Measurements from ENCODE around the gene MORC2. TPM values are rescaled to one million over a fixed set of nuclear protein-coding genes. Genes with fewer than 3 reads are reported as not detected.

The MORC2 gene
- total and polyA plus RNA-seq, 12 donors, result 13.9 to 60.1 (median 18.6) TPM

- H3K4me1 ChIP-seq (replicated peaks in 1 of 2), result peaks cover 0 to under 1% of the 10 kb centered on the region in 2 donors
- H3K27ac ChIP-seq, result no peak overlapping the region
- WGBS, 4 donors, result 88 to 94% (median 92%) methylated on average over 4 of the region's 4 CpGs
- no peaks in the 10 kb centered on the region for H3K27me3 ChIP-seq
- peaks cover 0 to 50% of the 10 kb centered on the region in 2 donors for H3K36me3 ChIP-seq (replicated peaks in 1 of 2)
- H3K9me3 ChIP-seq (replicated peaks in 1 of 3), result no peaks in the 10 kb centered on the region
- H3K4me3 ChIP-seq, result no peak overlapping the region
- intact Hi-C loops (cut with DNase I), result loop anchor here (10.0 kb wide), 1 partner anchor 292 kb away; the partner anchor contains the start of gene SLC35E4 (in 2 of the 2)
- no peak for TF ChIP-seq POLR2A (IDR thresholded peaks at IDR 0.05)
- no peak for TF ChIP-seq CTCF (IDR thresholded peaks at IDR 0.05)
- peak in 1 of 7 donors; percentile 29 for DNase-seq
Measured at GRCh38 chr22:30926706-30927105, 41.9 kb downstream of the MORC2 start.

DNA sequence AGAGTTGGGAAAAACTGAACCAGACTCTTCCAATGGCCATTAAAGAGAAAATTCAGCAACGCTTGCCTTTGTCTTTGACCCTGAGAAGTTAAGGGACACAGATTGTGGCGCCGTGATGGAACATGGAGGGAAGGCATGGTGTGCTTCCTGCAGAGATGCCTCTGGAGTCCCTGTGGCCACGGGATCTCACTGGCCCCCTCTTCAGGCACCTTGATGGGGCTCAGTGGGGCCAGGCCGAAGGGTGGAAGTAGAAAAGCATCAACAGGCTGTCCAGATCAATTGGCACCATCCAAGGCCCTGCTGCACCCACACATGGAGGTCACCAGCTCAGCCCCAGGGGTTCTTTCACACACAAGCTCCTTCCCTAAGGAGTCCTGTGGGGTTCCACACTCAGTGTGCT, 42.9 kb downstream of the MORC2 start:
- H3K36me3 ChIP-seq (replicated peaks in 1 of 2), result peaks cover 0 to 40% of the 10 kb centered on the region in 2 donors
- intact Hi-C loops (cut with DNase I), result loop anchor here (10.0 kb wide), 1 partner anchor 291 kb away; the partner anchor contains the start of gene SLC35E4 (in 2 of the 2)
- peak in 1 of 7 donors; percentile 35 for DNase-seq
- no peaks in the 10 kb centered on the region for H3K27me3 ChIP-seq
- H3K9me3 ChIP-seq (replicated peaks in 1 of 3), result no peaks in the 10 kb centered on the region
- H3K27ac ChIP-seq, result no peak overlapping the region
- 94 to 96% (median 95%) methylated on average over 5 of the region's 5 CpGs for WGBS, 4 donors
- no peak for TF ChIP-seq CTCF (IDR thresholded peaks at IDR 0.05)
- no peak for TF ChIP-seq POLR2A (IDR thresholded peaks at IDR 0.05)
- peaks cover 0 to 10% of the 10 kb centered on the region in 2 donors for H3K4me1 ChIP-seq (replicated peaks in 1 of 2)
- H3K4me3 ChIP-seq, result no peak overlapping the region

- no peaks in the 10 kb centered on the region for H3K27me3 ChIP-seq
- no peak overlapping the region for H3K27ac ChIP-seq
- peaks cover 0 to 19% of the 10 kb centered on the region in 2 donors for H3K36me3 ChIP-seq (replicated peaks in 1 of 2)
- 91 to 96% (median 93%) methylated on average over 8 to 9 of the region's 9 CpGs for WGBS, 4 donors
- intact Hi-C loops (cut with DNase I), result loop anchor here (5.0 to 10.0 kb wide), 2 partner anchors 161 to 289 kb away; partner anchors contain the start of gene SLC35E4 (in 2 of the 2)
- H3K4me3 ChIP-seq, result no peak overlapping the region
- TF ChIP-seq POLR2A (IDR thresholded peaks at IDR 0.05) (no peak), CTCF (IDR thresholded peaks at IDR 0.05) (no peak)
- peak in 1 of 7 donors; percentile 18 for DNase-seq
- H3K9me3 ChIP-seq (replicated peaks in 1 of 3), result no peaks in the 10 kb centered on the region
- H3K4me1 ChIP-seq (replicated peaks in 1 of 2), result peaks cover 0 to 13% of the 10 kb centered on the region in 2 donors
Measured at GRCh38 chr22:30923168-30923900, 45.2 kb downstream of the MORC2 start.

GRCh38 chr22:30922151-30922611, 46.4 kb downstream of the MORC2 start:
- no peaks in the 10 kb centered on the region for H3K9me3 ChIP-seq (replicated peaks in 1 of 3)

More at GRCh38 chr22:30922151-30922611, 46.4 kb downstream of the MORC2 start:
- TF ChIP-seq POLR2A (IDR thresholded peaks at IDR 0.05) (no peak), CTCF (IDR thresholded peaks at IDR 0.05) (no peak)
- intact Hi-C loops (cut with DNase I), result loop anchor here (5.0 to 10.0 kb wide), 2 partner anchors 160 to 287 kb away; partner anchors contain the start of gene SLC35E4 (in 2 of the 2)
- Histone ChIP-seq H3K4me3 (peak overlapping the region in 2 of 4 donors; percentile 9 to 39), H3K4me1 (replicated peaks in 1 of 2) (peaks cover 0 to 13% of the 10 kb centered on the region in 2 donors), H3K27ac (peak overlapping the region in 2 of 5 donors; percentile 38 to 41), H3K36me3 (replicated peaks in 1 of 2) (peaks cover 0 to 7% of the 10 kb centered on the region in 2 donors), H3K27me3 (no peaks in the 10 kb centered on the region)
- peak; percentile 56 to 79 (median 62) for DNase-seq
- WGBS, 4 donors, result 29 to 71% (median 49%) methylated on average over 13 to 34 of the region's 34 CpGs

Measured in adrenal gland (tissue), 12 donors.